ENCODE measurements around the gene CROCC.
"Not testable (repeated sequence)": the region's sequence is repeated elsewhere in the genome, so short reads cannot be mapped to it uniquely, and the experiment has no call there.

Gene CROCC, protein sequence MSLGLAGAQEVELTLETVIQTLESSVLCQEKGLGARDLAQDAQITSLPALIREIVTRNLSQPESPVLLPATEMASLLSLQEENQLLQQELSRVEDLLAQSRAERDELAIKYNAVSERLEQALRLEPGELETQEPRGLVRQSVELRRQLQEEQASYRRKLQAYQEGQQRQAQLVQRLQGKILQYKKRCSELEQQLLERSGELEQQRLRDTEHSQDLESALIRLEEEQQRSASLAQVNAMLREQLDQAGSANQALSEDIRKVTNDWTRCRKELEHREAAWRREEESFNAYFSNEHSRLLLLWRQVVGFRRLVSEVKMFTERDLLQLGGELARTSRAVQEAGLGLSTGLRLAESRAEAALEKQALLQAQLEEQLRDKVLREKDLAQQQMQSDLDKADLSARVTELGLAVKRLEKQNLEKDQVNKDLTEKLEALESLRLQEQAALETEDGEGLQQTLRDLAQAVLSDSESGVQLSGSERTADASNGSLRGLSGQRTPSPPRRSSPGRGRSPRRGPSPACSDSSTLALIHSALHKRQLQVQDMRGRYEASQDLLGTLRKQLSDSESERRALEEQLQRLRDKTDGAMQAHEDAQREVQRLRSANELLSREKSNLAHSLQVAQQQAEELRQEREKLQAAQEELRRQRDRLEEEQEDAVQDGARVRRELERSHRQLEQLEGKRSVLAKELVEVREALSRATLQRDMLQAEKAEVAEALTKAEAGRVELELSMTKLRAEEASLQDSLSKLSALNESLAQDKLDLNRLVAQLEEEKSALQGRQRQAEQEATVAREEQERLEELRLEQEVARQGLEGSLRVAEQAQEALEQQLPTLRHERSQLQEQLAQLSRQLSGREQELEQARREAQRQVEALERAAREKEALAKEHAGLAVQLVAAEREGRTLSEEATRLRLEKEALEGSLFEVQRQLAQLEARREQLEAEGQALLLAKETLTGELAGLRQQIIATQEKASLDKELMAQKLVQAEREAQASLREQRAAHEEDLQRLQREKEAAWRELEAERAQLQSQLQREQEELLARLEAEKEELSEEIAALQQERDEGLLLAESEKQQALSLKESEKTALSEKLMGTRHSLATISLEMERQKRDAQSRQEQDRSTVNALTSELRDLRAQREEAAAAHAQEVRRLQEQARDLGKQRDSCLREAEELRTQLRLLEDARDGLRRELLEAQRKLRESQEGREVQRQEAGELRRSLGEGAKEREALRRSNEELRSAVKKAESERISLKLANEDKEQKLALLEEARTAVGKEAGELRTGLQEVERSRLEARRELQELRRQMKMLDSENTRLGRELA (N-terminal part only)

DNA sequence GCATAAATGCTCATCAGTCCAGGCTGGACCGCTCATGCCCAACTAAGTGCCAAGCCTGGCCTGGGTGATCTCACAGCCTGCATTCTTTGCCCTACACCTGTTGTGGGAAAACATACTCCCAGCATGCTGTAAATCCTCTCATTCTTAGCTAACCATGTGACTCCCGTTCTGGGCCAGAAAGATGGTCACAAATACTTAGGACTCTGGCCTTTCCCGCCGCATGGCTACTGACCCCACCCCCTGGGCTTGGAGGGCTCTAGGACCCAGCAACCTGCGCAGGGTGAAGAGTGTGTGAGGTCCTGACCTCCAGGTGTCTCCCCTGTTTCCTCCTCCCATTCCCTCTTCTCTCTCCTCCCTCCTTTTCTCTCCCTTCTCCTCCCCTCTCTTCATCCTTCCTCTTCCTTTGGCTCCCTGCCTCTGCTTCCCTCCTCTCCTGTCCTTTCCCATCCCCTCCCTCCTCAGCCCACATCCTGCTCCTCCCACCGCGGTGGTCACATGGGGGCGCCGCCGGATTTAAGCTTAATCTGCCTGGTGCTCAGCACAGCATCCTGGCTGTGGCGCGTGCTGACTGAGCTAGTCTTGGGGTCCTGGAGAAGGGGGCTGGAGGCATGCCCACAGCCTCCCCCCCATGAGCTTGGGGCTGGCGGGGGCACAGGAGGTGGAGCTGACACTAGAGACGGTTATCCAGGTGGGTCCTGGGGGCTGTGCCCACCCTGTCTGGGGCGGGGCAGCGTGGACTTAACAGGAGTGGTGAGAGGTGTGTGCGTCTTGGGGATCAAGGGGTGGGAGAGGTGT lies at the start of gene CROCC:
Gene CROCC (plus strand): TSS at position 541 of the 795 bp plus-strand sequence. CDS start 88 bp downstream, at position 629.
- no peak for DNase-seq

DNA sequence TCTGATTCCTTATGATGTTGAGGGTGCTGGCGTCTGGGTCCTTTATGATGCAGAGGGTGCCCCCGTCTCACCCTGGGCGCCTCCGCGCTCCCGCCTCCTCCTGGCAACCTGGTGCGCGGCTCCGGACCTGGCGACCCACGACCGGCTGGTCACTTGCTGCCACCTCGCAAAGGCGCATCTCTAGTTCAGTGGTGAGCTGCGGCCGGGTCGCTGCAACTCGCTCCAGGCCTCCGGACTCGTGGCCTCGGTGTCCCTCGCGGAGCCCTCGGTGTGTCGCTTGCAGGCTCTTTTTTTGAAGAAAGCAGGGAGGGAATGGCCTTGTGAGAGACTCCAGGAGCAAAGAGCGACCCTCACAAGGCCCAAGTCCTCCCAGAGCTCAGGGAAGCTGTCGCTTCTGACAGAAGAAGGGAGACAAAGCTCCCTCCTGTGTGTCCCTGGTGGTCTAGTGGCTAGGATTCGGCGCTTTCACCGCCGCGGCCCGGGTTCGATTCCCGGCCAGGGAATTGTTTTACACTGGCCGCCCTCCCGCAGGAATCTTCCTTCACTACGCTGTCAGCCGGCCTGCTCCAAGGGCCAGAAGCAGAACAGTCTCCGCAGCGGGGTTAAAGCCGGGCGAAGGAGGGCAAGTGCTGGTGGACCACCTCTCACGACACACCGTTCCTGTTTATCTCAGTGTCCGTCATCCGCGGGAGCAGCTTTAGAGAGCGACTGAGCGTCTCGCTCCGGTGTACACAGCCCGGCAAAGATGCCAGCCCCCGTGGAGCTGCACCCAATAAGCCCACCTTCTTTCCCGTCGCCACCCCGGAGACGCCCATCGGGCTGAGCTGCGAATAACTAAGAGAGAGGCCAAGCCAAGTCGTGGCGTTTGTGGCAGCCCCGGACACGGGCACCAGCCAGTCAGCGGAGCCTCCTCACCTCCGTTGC lies 49.3 kb upstream of the CROCC start:
- peak; percentile 49 for DNase-seq

DNA sequence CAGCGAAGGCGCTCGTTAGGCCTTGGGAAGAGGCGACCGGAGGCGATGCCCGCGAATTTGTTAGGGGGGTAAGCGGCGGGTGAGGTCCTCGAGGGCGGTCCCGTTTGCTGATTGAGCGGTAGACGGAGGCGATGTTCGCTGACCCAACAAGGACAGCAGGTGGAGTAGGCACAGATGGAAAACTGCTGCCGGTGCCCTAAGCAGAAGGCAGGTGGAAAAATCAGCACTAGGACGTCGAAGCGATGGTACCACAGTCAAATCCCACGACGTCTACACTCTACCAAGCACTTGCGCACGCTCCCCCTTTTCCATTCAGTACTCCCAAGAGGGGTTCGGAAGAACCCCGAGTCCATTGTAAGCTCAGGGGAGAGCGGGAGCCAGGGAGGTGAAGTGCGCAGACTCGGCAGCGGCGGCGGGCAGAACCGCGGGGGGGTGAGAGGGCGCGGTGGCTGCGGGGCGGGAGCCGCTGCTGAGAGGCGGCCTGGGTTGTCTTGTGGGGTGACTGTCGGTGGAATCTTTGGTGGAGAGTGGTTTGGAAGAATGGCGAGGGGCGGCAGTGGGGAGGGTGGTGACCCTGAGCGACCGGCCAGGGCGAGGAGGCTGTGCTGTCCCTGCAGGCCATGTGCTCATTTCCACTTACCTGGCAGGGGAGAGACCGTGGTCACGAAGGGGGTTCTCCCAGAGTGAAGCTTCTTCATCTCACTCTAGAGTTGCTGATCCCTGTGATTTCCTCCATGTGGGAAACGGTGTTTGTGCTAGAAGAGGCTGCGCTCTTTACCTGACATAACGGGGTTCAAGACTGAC lies 48.5 kb upstream of the CROCC start:
- DNase-seq, result not testable (repeated sequence)

DNA sequence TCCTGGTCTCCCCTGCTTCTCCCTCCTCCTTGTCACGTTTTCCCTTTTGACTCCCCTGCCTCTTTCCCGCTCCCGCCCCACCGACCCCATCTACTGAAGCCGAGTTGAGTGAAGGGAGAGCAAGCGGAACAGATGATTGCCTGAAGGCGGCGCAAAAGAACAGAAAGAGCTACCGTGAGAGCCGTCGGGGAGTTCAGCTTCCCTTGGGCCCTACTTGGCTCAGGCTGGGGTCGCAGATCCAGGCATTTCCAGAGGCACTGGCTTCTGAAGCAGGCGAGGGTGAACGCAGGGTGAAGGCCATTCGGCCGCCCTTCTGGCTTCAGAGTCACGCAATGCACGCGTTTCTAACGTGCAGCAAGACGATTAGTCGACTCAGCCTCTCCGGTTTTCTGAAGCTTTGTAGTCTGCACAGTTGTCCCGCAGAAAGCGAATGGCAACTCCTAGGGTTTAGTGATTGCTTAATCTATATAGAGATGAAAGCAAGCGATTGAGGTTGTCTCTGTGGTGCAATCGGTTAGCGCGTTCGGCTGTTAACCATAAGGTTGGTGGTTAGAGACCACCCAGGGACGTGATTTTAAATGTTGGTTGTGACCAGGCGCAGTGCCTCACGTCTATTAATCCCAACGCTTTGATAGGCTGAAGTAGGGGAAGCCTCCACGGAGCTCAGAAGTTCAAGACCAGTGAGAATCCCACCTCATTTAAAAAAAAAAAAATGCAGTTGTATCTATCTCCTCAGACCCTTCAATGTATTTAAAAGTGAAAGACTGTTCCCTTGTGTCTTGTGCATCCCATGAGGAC lies 46.6 kb upstream of the CROCC start:
- DNase-seq, result not testable (repeated sequence)

DNA sequence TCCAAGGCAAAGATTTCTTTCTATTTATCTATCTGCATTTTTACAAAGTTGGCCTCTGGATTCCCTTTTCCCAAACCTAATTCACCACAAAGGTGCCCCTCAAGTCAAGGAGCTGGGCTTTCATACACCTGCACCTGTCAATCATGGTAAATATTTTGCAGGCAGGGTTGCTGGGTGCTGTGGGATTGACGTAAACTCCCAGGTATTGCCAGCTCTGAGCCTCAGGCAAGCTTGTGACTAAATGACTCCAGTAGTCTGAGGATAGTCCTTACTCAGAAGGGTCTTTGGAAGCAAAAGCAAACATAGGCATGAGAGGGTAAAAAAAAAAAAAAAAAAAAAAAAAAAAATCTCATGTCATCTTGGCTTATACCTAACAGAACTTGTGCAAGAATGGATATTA lies 40.0 kb upstream of the CROCC start:
- not testable (repeated sequence) for DNase-seq

DNA sequence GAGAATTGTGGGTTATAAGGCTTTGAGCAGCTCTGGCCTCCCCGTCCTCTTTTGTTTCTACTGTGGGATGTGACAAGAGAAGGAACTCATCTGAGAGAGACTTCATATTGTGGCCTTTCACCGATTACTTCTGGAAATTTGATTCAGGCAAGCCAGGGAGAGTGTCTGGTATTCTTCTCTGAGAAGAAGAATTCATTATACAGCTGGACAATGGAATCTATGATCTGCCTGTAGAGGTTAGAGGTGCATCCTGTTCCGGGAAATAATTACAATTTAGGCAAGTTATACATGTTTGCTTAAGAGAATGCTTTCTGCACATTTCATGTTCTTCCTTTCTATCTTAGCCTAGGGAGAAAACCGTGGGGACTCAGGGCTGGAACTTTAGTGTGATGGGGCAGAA lies 38.7 kb upstream of the CROCC start:
- no peak for DNase-seq

DNA sequence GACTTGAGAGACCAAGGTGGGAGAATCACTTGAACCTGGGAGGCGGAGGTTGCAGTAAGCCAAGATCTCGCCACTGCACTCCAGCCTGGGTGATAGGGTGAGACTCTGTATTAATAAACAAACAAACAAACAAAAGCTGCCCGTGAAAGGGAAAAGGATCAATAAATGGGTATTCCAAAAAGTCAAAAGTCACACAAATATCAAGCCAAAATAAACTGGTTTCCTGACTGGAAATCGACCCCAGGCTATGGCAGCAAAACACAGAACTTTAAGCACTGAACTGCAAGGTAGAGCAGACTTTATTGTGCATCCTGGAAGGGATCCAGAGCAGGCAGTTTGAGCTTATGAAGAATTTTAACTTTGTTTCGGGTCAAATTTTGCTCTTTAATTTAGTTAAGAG lies 37.2 kb upstream of the CROCC start:
- DNase-seq, result not testable (repeated sequence)

DNA sequence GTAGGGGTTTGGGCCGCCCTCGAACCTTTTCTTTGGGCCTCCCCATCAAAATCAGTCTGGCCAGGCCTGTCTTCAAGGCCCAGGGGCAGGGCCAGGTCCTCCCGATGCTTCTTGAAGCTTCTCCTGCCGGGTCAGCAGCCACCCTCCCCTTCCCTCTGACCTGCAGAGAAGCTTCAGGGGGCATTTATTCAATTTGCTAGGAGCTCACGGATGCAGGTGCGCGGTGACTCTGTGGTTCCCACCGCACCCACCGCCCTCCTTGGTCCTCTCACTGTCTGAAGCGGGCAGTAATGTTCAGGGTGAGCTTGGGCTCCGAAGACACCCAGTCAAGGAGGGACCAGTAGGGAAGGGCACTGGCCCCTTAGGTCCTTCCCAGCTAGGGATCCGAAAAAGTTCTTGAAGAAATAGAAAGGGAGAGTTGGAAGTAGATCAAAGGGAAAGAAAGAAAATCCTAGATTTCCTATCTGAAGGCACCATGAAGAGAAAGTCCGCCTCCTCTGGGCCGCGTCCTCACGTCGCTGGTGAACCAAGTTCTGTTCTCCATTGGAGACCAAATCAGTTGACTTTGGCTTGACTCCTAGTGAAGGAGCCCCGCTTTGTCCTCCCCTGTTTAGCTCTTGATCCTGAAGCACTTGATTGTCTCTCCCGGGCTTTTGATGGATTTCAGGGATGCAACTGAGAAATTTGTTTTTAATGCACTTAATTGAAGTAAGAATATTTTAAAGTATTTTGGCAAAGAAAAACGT lies 34.7 kb upstream of the CROCC start:
- no peak for DNase-seq

DNA sequence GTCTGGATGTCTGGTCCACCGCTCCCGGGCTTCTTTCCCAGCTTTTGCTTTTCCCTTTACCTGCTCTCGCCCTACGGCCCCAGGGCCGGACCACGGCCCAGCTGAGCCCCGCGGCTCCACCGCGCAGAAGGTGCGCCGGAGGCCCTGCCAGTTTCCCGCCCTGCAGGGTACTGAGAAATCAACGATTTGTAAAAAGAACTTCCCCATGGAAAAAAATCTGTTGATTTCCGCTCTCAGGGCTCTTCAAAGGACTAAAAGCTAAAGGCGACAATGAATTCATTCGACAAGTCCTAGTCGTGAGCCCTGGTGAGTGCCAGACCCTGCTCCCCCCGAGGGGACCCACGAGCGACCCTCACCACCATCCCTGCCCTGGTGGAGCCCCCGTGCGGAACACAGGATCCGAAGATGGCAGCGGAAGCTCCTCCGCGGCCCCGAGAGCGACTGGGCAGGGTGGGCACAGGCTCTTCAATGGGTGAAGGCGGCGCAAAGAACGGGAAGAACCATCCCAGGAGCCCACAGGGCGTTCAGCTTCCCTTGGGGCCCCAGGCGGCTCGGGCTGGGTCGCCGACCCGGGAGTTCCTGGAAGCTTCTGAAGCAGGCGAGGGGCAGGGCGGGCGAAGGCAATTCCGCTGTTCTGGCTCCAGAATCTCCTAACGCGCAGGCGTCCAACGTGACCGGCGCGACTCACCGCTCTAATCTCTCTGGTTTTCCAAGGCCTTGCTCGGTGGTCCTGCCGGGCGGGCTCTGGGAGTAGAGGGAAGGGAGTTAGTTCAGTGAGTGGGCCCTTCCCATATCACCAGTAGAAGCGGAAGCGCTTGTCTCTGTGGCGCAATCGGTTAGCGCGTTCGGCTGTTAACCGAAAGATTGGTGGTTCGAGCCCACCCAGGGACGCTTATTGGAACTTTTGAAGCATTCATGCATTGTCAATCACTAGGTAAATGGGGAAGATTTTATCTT lies 32.6 kb upstream of the CROCC start:
- DNase-seq, result no peak

DNA sequence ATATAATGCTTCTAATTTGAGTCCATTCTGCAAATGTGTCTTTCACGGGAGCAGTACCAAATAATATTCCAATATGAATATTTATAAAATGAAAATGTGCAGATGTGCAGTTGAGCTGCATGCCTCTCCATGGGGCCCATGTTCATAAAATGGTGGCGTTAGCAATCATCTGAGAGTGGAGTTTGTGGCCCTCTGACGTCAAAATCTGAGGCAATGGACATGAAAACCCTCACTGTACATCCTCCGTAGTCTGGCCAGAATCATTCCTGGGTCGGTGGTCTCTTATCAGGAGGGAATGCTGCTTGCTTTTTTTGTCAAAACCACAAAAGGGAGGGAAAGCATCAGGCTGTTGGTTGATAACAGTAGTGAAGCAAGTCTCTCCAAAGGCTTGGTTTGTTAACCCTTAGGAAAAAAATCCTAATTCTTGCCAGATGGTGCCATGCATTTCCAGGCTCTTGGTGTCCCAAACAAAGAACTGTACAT lies 31.2 kb upstream of the CROCC start:
- DNase-seq, result not testable (repeated sequence)

DNA sequence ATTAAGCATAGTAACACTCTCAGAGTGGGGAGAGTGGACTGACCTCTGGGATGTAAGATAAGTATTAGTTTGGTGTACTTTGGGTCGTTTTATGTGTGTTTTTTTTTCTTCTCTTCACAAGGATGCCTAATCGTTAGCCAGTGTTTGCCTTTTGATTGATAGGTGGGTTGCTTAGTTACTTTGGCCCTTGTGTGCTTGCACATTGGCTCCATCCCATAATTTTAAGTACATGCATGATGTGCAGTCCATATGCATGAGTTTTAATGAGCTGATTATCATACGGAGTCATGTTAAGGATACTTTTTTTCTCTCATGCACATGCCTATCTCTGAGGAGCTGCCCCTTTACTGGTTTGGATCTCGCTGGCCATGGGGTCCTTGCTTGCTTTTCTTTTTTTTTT lies 30.7 kb upstream of the CROCC start:
- not testable (repeated sequence) for DNase-seq

DNA sequence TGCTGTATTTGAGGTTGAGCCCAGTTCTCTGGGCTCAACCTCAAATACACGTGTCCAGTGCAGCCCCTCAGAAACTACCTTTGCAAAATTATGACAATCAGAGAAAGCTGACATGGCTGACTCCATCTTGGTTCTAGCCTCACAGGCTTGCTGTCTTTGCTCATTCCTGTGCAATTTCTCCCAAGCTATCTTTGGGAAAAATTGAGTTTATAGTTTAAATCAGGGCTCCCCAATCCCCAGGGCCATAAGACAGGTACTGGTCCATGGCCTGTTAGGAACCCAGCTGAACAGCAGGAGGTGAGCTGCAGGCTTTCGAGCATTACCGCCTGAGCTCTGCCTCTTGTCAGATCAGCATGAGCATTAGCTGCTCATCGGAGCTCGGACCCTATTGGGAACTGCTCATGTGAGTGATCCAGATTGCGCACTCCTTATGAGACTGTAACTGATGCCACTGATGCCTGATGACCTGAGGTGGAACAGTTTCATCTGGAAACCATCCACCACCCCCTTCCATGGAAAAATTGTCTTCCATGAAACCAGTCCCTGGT lies 28.7 kb upstream of the CROCC start:
- DNase-seq, result not testable (repeated sequence)

DNA sequence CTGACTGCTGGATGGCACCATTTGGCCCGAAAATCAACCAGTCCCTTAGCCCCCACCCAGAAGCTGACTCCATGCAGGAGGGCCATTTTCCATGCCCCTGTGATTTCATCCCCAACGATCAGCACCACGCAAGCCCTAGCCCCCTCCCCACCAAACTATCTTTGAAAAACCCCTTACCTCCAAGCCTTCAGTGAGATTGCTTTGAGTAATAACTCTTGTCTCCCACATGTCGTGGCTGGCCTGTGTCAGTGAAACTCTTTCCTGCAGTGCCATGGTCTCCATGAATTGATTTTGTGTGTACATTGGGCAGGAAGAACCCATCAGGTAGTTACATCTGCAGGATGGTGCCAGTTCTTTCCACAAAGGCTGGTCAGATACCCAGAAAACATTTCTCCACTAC lies 27.9 kb upstream of the CROCC start:
- not testable (repeated sequence) for DNase-seq

DNA sequence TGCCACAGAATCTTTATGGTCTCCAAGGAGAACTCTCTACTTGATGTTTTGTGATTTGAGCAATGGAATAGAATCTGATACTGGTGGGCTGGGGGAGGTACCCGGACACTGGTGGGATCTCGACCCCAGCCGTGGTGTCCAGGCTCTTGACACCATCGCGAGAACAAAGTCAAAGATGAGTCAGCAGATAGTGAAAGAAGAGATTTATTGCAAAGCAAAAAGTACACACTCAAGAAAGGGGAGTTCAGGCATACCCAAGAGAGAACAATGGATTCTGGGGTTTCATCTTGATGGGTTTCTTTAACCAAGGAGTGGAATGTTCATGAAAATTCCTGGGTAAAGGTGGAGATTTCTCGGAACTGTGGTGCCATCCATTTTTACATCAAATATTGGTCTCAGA lies 27.4 kb upstream of the CROCC start:
- not testable (repeated sequence) for DNase-seq

DNA sequence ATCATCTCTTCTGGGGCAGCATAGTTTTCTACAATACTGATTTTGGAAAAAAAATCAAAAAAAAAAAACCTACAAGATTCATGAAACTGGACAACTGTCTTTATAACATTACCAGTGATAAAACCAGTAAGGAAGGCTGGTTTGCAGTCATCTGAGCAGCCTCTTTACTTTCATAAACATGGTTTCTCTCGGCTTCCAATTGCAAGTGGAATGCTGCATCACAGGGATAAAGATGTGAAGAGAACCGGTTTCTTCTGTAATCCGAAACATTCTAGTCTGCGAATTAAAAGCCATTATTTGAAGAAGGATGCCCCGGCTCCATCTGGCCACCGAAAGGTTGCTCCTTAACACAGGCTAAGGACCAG lies 26.5 kb upstream of the CROCC start:
- not testable (repeated sequence) for DNase-seq

DNA sequence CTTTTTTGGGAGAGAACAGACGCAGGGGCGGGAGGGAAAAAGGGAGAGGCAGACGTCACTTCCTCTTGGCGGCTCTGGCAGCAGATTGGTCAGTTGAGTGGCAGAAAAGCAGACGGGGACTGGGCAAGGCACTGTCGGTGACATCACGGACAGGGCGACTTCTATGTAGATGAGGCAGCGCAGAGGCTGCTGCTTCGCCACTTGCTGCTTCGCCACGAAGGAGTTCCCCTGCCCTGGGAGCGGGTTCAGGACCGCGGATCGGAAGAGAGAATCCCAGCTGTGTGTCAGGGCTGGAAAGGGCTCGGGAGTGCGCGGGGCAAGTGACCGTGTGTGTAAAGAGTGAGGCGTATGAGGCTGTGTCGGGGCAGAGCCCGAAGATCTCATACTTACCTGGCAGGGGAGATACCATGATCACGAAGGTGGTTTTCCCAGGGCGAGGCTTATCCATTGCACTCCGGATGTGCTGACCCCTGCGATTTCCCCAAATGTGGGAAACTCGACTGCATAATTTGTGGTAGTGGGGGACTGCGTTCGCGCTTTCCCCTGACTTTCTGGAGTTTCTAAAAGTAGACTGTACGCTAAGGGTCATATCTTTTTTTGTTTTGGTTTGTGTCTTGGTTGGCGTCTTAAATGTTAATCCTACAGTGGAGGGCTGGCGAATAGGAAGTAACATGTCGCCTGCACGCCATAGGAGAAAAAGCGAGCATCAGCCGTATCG lies 26.0 kb upstream of the CROCC start, which contains the start of gene RNU1-2:
Gene RNU1-2 (plus strand): TSS at position 383 of the 718 bp plus-strand sequence.
- DNase-seq, result peak; percentile 99
